Measurements from ENCODE around the gene ADH5.

The ADH5 gene

GRCh38 chr4:99084595-99084994 lies 4.0 kb downstream of the ADH5 start:
- TF ChIP-seq ZNF623 (tag by site-specific recombination; IDR thresholded peaks at IDR 0.05) (no peak), ZNF2 (tag by site-specific recombination; IDR thresholded peaks at IDR 0.05) (no peak), ZNF23 (tag by site-specific recombination; IDR thresholded peaks at IDR 0.05; ENCODE audit: borderline replicate concordance) (no peak), ZNF362 (tag by site-specific recombination; IDR thresholded peaks at IDR 0.05) (no peak), ZNF354C (tag by site-specific recombination; IDR thresholded peaks at IDR 0.05; ENCODE audit: borderline replicate concordance, low read depth) (no peak), ZNF394 (tag by site-specific recombination; IDR thresholded peaks at IDR 0.05; ENCODE audit: borderline replicate concordance) (no peak), ZNF747 (tag by site-specific recombination; IDR thresholded peaks at IDR 0.05) (no peak), ZNF785 (tag by site-specific recombination; IDR thresholded peaks at IDR 0.05) (no peak), ZFP3 (tag by site-specific recombination; IDR thresholded peaks at IDR 0.05; ENCODE audit: low read depth) (no peak), ZNF202 (tag by site-specific recombination; IDR thresholded peaks at IDR 0.05; ENCODE audit: borderline replicate concordance) (no peak), ATF2 (tag by site-specific recombination; IDR thresholded peaks at IDR 0.05; ENCODE audit: low read depth) (no peak), ZSCAN4 (tag by site-specific recombination; IDR thresholded peaks at IDR 0.05) (no peak), ZNF311 (tag by site-specific recombination; IDR thresholded peaks at IDR 0.05; ENCODE audit: borderline replicate concordance) (no peak), ZNF664 (tag by site-specific recombination; IDR thresholded peaks at IDR 0.05) (no peak), ZNF792 (tag by site-specific recombination; IDR thresholded peaks at IDR 0.05) (no peak), ZNF114 (tag by site-specific recombination; IDR thresholded peaks at IDR 0.05) (no peak)
- no peaks in the 10 kb centered on the region for H3K9me3 ChIP-seq (ENCODE audit: control insufficient read depth, insufficient read depth, low read depth, low read length)
- H3K4me3 ChIP-seq (ENCODE audit: low read depth, low read length), result no peak overlapping the region
- ChIA-PET CTCF (no interaction called here), POLR2A (no interaction called here)
- H3K27ac ChIP-seq (ENCODE audit: extremely low read depth, low read depth, low read length), result no peak overlapping the region
- H3K36me3 ChIP-seq (ENCODE audit: control insufficient read depth in 2 of 2, insufficient read depth in 1 of 2, low read length in 2 of 2), result peaks cover 4 to 62% of the 10 kb centered on the region in 2 experiments; a peak in 2 of 3 replicates
- H3K4me1 ChIP-seq (ENCODE audit: control insufficient read depth, insufficient read depth, low read length), result no peaks in the 10 kb centered on the region

GRCh38 chr4:99082192-99082591 lies 6.4 kb downstream of the ADH5 start:
- H3K27ac ChIP-seq (ENCODE audit: extremely low read depth, low read depth, low read length), result no peak overlapping the region
- CTCF ChIA-PET, result no interaction called here
- POLR2A ChIA-PET, result no interaction called here
- TF ChIP-seq ZNF248 (tag by site-specific recombination; IDR thresholded peaks at IDR 0.05) (no peak), REST (tag by site-specific recombination; IDR thresholded peaks at IDR 0.05) (no peak), ZBTB11 (tag by site-specific recombination; conservative IDR thresholded peaks at IDR 0.05; ENCODE audit: low read depth) (no peak), ZNF701 (tag by site-specific recombination; IDR thresholded peaks at IDR 0.05) (no peak), ZNF341 (tag by site-specific recombination; IDR thresholded peaks at IDR 0.05; ENCODE audit: low read depth) (no peak), ZBTB7A (tag by site-specific recombination; IDR thresholded peaks at IDR 0.05; ENCODE audit: low read depth) (no peak), ZNF677 (tag by site-specific recombination; IDR thresholded peaks at IDR 0.05) (no peak), GFI1B (tag by site-specific recombination; IDR thresholded peaks at IDR 0.05) (no peak)

More at GRCh38 chr4:99082192-99082591, 6.4 kb downstream of the ADH5 start:
- peaks cover 4 to 86% of the 10 kb centered on the region in 2 experiments for H3K36me3 ChIP-seq (ENCODE audit: control insufficient read depth in 2 of 2, insufficient read depth in 1 of 2, low read length in 2 of 2)
- no peak overlapping the region for H3K4me3 ChIP-seq (ENCODE audit: low read depth, low read length)
- no peaks in the 10 kb centered on the region for H3K4me1 ChIP-seq (ENCODE audit: control insufficient read depth, insufficient read depth, low read length)
- H3K9me3 ChIP-seq (ENCODE audit: control insufficient read depth, insufficient read depth, low read depth, low read length), result no peaks in the 10 kb centered on the region
